HG03432 (cell line): ENCODE data around the gene DPH1.
"Not testable (repeated sequence)": the region's sequence is repeated elsewhere in the genome, so short reads cannot be mapped to it uniquely, and the experiment has no call there.

Source experiments
- ATAC-seq: cut with Tn5 transposase; IDR thresholded peaks from one replicate; pipeline ENCODE4 v1.9.1; 2021; ENCODE audit warnings: mild to moderate bottlenecking, moderate library complexity; ENCODE audit not compliant: unreplicated experiment

The DPH1 gene

GRCh38 chr17:2008332-2009126 lies 21.4 kb upstream of the DPH1 start:
- ATAC-seq, result no peak

- no peak for ATAC-seq
Measured at GRCh38 chr17:2009737-2010136, 20.2 kb upstream of the DPH1 start.

- no peak for ATAC-seq
Measured at GRCh38 chr17:2011411-2012371, 18.3 kb upstream of the DPH1 start.

GRCh38 chr17:2012499-2012898 lies 17.5 kb upstream of the DPH1 start:
- ATAC-seq, result no peak

- not testable (repeated sequence) for ATAC-seq
Measured at GRCh38 chr17:2013220-2013993, 16.5 kb upstream of the DPH1 start.

GRCh38 chr17:2013994-2014317 lies 16.0 kb upstream of the DPH1 start:
- ATAC-seq, result no peak

GRCh38 chr17:2015314-2015713 lies 14.6 kb upstream of the DPH1 start:
- ATAC-seq, result no peak

GRCh38 chr17:2016494-2016893 lies 13.5 kb upstream of the DPH1 start:
- ATAC-seq, result no peak

GRCh38 chr17:2017274-2017941 lies 12.5 kb upstream of the DPH1 start:
- no peak for ATAC-seq

- ATAC-seq, result no peak
Measured at GRCh38 chr17:2018716-2019510, 11.0 kb upstream of the DPH1 start.

- ATAC-seq, result no peak
Measured at GRCh38 chr17:2019723-2020122, 10.2 kb upstream of the DPH1 start.

- ATAC-seq, result no peak
Measured at GRCh38 chr17:2020721-2021120, 9.2 kb upstream of the DPH1 start.

- no peak for ATAC-seq
Measured at GRCh38 chr17:2022647-2023240, 7.2 kb upstream of the DPH1 start.

GRCh38 chr17:2023256-2023655 lies 6.7 kb upstream of the DPH1 start:
- ATAC-seq, result no peak

- ATAC-seq, result no peak
Measured at GRCh38 chr17:2023692-2024571, 6.0 kb upstream of the DPH1 start.

- ATAC-seq, result no peak
Measured at GRCh38 chr17:2024572-2025219, 5.3 kb upstream of the DPH1 start.

GRCh38 chr17:2025220-2025621 lies 4.7 kb upstream of the DPH1 start, which contains the start of gene RTN4RL1:
Gene RTN4RL1, minus strand, starts transcription at chr17:2025334. Its CDS starts 469 bp downstream, at chr17:2024865.
- ATAC-seq, result no peak
